Measurements from ENCODE around the gene ARID5B. TPM values are rescaled to one million over a fixed set of nuclear protein-coding genes. Genes with fewer than 3 reads are reported as not detected.

ARID5B gene
- total RNA-seq, 1 donor from 2014 or later = 29.8 TPM

DNA sequence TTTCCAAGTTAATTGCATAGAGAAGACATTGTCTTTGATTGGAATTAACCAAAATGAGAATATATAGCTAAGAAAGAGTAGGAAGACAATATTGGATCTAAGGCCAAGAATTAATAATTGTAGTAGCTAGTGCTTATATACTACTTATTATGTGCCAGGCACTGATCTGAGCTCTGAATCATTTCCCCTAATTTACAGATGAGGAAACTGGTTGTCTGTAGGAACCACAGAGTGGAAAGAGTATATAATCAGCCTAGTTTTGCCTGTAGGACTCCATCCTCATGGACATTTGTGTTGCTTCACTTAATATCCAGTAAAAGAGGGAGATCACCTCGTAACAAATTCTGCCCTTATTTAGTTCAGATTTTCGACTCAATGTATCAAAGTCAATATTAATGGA, 127.9 kb downstream of the ARID5B start:
- TF ChIP-seq, protein P1, sequence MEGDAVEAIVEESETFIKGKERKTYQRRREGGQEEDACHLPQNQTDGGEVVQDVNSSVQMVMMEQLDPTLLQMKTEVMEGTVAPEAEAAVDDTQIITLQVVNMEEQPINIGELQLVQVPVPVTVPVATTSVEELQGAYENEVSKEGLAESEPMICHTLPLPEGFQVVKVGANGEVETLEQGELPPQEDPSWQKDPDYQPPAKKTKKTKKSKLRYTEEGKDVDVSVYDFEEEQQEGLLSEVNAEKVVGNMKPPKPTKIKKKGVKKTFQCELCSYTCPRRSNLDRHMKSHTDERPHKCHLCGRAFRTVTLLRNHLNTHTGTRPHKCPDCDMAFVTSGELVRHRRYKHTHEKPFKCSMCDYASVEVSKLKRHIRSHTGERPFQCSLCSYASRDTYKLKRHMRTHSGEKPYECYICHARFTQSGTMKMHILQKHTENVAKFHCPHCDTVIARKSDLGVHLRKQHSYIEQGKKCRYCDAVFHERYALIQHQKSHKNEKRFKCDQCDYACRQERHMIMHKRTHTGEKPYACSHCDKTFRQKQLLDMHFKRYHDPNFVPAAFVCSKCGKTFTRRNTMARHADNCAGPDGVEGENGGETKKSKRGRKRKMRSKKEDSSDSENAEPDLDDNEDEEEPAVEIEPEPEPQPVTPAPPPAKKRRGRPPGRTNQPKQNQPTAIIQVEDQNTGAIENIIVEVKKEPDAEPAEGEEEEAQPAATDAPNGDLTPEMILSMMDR (IDR thresholded peaks at IDR 0.05) = no peak
- no peaks in the 10 kb centered on the region for H3K27me3 ChIP-seq (ENCODE audit: low read depth)
- H3K9me3 ChIP-seq = no peaks in the 10 kb centered on the region
- no peak for DNase-seq
- ATAC-seq = no peak
- intact Hi-C loops (cut with DNase I) = no loop called here
- no peak overlapping the region for H3K27ac ChIP-seq
- no peaks in the 10 kb centered on the region for H3K4me1 ChIP-seq
- no peaks in the 10 kb centered on the region for H3K36me3 ChIP-seq
- H3K4me3 ChIP-seq = no peak overlapping the region

DNA sequence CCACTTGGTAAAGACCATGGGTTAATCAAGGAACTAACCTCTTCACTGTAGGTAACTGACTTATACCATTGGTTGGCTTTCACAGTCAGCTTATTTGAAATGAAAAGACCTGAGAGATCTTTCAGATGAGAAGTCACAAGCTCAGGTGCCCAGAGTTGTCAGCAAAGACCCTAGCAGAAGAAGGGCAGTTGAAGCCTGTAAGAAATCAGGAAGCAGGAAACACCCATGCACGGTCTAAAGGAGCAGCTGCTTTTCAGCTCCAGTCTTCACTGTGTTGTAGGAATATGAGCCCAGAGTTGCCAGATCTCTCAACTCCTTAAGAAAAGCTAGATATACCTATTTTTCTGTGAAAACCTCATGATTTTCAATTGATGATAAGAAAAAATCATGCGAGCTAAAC, 130.0 kb downstream of the ARID5B start:
- no peaks in the 10 kb centered on the region for H3K27me3 ChIP-seq (ENCODE audit: low read depth)
- no peaks in the 10 kb centered on the region for H3K36me3 ChIP-seq
- H3K27ac ChIP-seq = no peak overlapping the region
- intact Hi-C loops (cut with DNase I) = no loop called here
- no peaks in the 10 kb centered on the region for H3K4me1 ChIP-seq
- TF ChIP-seq, protein P1 (IDR thresholded peaks at IDR 0.05) = no peak
- no peak overlapping the region for H3K4me3 ChIP-seq
- ATAC-seq (no peak), DNase-seq (no peak)
- no peaks in the 10 kb centered on the region for H3K9me3 ChIP-seq

DNA sequence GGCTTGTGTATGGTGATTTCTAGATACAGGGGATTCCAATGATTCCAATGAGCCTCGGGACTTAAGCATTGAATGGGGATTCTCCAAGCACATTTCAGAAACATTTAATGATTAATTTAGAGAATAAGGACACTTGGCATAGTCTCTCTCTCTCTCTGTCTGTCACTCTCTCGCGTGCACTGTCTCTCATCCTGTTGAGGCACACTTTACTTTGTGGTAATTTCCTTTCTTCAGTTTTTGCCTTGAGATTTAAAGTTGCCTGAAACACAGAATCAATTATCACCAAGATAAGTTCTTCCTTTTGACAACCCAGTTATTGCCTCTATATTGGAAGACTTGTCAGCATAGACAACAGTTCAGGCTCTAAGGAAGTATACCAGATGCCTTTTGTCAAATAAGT, 131.6 kb downstream of the ARID5B start:
- Histone ChIP-seq H3K9me3 (no peaks in the 10 kb centered on the region), H3K27me3 (ENCODE audit: low read depth) (no peaks in the 10 kb centered on the region), H3K4me1 (peaks cover 15% of the 10 kb centered on the region), H3K4me3 (no peak overlapping the region), H3K36me3 (no peaks in the 10 kb centered on the region), H3K27ac (no peak overlapping the region)
- intact Hi-C loops (cut with DNase I) = no loop called here
- ATAC-seq (no peak), DNase-seq (no peak)
- TF ChIP-seq, protein P1 (IDR thresholded peaks at IDR 0.05) = no peak

DNA sequence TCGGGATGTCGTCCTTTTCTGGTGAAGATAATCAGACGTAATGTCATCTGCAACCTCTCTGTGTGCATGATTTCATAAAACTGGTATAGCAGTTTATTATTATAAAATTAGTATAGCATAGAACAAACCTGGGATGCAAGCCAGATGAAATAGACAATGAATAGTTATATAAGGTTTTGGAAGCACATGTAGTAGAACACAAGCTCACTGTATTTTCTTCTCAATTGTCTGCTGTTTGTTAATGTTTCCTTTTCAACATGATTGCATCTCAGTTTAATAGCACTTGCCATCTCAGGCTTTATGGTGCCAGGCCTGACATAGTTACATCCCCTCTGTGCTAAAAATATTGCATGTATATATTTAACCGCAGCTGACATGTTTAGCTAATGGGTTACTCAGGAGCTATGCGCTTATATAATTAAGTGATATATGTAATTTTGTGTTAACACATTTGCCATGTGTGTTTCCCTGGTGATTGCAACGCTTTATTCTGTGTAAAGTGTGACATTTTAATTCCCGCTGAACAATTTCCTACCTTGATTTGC, 132.7 kb downstream of the ARID5B start:
- H3K27ac ChIP-seq = no peak overlapping the region
- no peak for DNase-seq
- no peaks in the 10 kb centered on the region for H3K36me3 ChIP-seq
- H3K4me1 ChIP-seq = peaks cover 25% of the 10 kb centered on the region
- TF ChIP-seq, protein P1 (IDR thresholded peaks at IDR 0.05) = no peak
- no peak for ATAC-seq
- intact Hi-C loops (cut with DNase I) = no loop called here
- H3K27me3 ChIP-seq (ENCODE audit: low read depth) = no peaks in the 10 kb centered on the region
- H3K4me3 ChIP-seq = no peak overlapping the region
- H3K9me3 ChIP-seq = no peaks in the 10 kb centered on the region

DNA sequence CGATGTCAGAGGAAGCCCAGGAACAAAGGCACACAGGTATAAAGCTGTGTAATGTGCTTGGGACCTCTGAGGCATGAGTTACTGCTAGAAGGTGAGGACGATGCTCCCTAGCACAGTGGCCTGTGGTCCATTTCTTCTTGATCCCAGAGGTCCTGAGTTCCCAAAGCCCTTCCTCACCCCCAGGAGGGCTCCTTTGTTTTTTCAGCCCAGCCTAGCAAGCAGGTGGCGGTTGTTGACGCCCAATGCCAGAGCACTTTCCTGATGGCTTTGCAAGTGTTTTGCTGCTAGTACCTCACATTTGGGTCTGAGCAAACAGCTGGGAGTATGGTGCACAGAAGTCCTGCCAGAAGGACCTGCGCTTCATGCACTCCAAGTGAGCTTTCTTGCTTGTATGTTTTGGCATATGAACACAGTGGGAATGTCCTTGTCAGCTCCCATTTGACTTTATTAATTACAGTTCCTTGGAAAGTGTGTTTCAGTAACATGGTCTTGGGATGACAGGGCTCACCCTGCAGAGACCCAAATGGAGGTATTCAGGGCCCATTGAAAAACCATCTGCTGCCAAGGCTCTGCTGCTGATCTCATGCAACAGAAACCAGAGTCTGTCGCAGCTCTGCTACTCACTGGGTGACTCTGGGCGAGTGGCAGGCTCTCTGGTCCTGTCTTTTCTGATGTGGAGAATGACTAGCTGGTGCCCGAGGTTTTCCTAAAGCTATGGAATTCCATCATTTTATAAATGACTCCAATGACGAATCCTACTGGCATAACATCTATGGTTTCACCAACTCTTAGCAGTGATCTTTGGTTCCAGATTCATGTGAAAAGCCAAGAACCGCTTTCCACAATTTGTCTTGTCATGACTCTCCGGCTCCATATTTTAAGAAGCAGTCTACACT, 134.9 kb downstream of the ARID5B start:
- H3K27ac ChIP-seq = peak overlapping the region; percentile 73
- no peak overlapping the region for H3K4me3 ChIP-seq
- H3K36me3 ChIP-seq = no peaks in the 10 kb centered on the region
- H3K9me3 ChIP-seq = no peaks in the 10 kb centered on the region
- intact Hi-C loops (cut with DNase I) = no loop called here
- H3K27me3 ChIP-seq (ENCODE audit: low read depth) = no peaks in the 10 kb centered on the region
- DNase-seq = no peak
- no peak for ATAC-seq
- TF ChIP-seq, protein P1 (IDR thresholded peaks at IDR 0.05) = no peak
- peaks cover 28% of the 10 kb centered on the region for H3K4me1 ChIP-seq
